IPS DF 19.7 (cell line): ENCODE results near the gene ACAT2.
A peak's percentile ranks its signal among the peaks of the same experiment; 100 is the strongest.
"Not testable (repeated sequence)": the region's sequence is repeated elsewhere in the genome, so short reads cannot be mapped to it uniquely, and the experiment has no call there.

ENCODE experiments used
- DNase-seq: peaks from one replicate; pipeline ENCODE4 v3.0.0-alpha.2; 2013; ENCODE audit warnings: low read depth, low spot score

The ACAT2 gene

DNA sequence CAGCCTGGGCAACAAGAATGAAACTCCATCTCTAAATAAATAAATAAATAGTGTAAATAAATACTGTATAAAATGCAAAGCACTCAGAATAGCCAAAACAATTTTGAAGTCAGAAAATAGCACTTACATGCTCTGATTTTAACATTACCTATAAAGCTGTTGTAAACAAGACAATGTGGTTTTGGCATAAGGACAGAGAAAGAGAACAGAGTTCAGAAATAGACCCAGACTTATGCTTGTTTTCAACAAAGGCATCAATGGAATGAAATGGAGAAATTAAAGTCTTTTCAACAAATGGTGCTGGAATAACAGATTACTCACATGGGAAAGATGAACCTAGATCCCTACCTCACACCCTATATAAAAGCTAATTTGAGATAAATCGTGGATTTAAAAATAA lies 10.4 kb downstream of the ACAT2 start:
- DNase-seq: no peak

DNA sequence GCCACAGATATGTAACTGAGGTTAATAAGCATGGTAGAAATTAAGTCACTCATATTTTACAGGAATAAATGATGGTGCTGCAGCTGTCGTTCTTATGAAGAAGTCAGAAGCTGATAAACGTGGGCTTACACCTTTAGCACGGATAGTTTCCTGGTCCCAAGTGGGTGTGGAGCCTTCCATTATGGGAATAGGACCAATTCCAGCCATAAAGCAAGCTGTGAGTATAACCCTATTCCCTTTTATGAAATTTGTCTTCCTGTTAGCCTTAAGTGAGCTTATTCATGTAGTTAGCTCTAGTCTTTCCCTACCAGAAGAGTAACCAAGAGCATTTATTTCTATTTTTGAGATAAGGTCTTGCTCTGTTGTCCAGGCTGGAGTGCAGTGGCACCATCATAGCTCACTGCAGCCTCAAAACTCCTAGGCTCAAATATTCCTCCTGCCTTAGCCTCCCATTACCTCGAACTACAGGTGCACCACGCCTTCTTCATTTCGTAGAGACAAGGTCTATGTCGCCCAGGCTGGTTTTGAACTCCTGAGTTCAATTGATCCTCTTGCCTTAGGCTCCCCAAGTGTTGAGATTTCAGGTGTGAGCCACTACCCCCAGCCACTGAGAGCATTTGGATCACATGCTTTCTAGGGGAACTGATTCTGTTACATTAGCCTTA lies 15.5 kb downstream of the ACAT2 start:
- no peak for DNase-seq

DNA sequence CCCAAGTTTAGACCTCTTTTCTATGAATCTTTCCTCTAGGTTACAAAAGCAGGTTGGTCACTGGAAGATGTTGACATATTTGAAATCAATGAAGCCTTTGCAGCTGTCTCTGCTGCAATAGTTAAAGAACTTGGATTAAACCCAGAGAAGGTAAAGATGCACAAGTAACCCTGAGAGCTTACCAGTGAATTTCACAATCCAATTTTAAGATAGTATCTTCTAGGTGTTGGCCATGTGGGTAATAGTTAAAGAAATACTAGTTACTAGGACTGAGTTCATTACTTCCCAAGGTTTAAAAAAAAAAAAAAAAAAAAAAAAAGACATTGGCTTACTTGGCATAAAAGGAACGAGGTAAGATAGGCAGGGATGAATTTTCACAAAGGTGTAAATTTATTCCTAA lies 16.3 kb downstream of the ACAT2 start:
- no peak for DNase-seq

DNA sequence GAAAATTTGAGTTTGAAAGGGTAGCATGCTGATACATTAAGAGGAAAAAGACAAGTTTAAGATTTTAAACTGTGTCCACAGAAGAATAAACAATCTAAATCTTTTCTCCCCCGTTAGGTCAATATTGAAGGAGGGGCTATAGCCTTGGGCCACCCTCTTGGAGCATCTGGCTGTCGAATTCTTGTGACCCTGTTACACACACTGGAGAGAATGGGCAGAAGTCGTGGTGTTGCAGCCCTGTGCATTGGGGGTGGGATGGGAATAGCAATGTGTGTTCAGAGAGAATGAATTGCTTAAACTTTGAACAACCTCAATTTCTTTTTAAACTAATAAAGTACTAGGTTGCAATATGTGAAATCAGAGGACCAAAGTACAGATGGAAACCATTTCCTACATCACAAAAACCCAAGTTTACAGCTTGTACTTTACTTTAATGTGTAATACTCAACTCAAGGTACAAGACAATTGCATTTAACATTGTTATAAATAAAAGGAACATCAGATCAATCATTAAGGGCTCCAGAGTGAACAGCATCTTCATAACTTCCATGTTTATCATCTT lies 16.8 kb downstream of the ACAT2 start:
- DNase-seq: no peak

DNA sequence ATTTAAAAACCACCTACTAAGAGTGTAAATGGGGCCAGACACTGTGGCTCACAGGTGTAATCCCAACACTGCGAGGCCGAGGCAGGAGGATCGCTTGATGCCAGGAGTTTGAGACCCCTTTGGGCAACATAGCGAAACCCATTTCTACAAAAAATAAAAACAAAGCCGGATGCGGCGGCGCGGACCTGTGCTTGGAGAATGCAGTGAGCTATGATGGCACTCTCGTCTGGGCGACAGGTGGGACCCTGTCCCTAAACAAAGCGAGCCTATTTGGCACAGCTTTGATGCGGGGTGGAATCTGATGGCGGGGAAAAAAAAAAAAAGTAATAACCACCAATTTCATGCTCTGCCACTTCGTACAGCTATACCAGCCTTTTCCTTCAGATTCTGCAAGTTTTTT lies 26.4 kb downstream of the ACAT2 start:
- DNase-seq: no peak

DNA sequence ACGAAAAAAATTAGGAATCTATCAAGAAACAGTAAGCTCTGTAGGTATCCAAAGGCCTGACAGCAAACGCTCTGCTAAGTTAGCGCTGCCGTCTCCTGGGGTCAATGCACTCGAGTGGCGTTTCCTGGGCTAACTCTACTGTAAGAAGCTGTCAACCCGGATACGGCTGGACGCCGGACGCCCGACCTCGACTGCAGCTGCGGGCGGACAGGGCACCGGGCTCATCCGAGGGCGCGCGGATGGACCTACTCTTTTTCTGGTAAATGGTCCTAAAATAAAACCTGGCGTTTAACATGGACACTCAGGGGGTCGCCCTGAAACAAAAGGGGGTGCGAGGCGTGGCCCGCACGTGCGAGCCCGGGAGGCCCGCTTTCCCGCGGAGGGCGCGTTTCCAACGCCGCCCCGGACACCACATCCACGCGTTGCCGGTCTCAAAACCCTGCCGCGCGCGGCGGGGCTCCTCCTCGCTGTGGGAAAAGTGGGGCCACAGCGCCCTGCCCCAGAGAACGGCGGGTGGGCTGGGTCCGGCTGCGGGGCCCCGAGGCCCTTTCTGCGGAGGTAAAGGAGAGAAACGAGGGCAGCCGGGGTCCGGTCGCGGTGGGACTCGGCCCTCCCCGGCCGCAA lies 27.0 kb downstream of the ACAT2 start:
- DNase-seq: no peak

DNA sequence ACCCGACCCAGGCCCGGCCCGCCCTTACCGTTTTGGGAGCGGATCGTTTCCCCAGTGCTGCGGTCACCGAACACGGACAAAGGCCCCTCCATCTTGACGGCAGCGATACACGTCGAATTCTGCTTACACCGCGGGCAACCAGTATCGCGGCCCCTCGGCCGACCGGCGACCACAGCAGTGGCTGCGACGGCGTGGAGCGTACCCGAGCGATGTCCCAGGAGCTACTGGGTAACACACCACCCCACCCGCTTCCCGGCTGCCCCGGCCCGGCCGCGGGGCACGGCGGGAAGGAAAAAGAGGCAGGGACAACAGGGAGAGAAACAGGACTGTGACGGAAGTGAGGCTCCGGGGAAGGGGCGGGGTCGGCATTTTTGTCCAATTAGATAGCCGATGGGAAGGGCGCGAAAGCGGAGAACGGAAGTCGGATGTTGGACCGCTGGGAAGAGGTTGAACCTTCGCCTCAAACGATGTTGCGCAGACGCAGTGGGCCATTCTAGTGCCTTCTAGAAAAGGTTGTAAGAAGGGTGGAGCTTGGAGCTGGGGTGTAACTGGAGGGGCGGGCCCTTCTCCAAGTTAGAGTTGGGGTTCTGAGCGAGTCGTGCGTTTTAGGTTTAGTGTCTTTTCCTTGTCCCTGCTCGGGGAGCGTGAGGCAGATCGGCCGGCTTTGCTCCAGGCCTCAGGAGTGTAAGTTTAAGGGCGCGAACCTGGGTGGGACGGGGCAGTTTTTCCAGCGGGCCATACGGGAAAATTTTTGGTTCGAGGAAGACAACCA lies 27.7 kb downstream of the ACAT2 start, which contains the start of gene TCP1:
TSS of gene TCP1 (minus strand) at position 226 of the 772 bp plus-strand sequence. CDS start at position 92, 134 bp downstream.
- peak; percentile 99 for DNase-seq

DNA sequence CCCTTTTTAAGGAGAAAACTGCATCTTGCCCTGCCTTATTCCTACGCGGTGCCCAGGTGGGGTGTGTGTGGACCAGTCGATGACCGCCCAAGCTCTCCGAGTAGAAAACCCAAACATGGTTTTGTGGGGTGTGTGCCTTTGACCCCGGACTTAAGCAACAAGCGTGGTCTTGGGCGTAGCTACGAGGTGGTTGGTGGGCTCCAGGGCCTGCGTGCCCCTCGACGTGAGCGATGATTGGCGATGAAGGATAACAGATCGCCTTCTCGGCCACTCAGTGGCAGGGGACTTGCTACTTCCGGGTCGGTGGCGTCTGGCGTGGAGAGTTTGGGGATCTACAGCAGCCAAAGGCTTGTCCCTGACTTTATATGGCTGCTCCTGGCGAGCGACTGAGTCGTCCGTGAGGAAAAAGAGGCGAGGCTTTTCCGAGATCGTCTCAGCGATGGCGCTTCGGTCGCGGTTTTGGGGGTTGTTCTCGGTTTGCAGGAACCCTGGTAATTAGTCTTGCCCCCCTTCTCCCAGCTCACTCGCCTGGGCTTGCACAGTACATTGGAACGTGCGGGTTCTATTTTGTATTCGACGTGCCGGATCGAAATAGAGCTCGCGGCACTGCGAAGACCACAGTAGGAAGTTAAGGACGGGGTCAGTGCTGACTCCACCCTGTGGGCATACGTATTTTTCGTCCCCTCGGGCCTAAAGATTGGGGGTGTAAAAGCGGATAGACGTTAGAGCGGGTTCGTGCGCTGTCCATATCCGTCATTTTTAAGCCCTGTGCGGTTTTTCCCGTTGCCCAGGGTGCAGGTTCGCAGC lies 28.5 kb downstream of the ACAT2 start, which contains the start of gene MRPL18:
TSS of gene MRPL18 (plus strand) at position 319 of the 807 bp plus-strand sequence. CDS start at position 440, 121 bp downstream.
- DNase-seq: peak; percentile 94

DNA sequence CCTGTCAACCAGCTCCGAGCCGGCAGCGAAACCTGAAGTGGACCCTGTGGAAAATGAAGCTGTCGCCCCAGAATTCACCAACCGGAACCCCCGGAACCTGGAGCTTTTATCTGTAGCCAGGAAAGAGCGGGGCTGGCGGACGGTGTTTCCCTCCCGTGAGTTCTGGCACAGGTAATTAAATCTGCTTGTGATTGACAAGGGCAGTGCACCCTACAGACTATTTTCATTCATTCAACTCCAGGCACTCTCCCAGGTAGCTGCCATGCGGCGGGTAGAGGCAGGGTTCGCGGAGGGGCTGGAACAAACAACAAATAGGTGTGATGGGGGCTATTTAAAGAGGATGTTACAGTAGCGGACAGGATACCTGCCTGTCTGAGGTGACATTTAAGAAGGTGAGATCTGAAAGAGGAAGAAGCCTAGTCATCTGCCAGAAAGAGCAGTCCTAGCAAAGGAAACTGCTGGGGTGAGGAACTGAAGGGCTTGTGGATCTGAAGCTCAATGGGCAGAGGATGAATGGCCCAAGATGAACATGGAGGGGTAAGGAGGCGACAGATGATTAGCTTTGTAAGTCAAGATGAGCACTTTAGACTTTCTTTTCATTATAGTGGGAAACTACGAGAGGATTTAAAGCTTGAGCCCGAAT lies 29.2 kb downstream of the ACAT2 start:
- DNase-seq: no peak

DNA sequence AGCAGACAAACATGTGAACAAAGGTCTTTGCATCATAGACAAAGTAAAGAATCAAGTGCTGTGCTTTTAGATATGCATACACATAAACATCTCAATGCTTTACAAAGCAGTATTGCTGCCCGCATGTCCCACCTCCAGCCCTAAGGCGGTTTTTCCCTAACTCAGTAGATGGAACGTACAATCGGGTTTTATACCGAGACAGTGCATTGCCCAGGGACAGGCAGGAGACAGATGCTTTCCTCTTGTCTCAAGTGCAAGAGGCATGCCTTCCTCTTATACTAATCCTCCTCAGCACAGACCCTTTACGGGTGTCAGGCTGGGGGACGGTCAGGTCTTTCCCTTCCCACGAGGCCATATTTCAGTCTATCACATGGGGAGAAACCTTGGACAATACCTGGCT lies 33.1 kb downstream of the ACAT2 start:
- not testable (repeated sequence) for DNase-seq

DNA sequence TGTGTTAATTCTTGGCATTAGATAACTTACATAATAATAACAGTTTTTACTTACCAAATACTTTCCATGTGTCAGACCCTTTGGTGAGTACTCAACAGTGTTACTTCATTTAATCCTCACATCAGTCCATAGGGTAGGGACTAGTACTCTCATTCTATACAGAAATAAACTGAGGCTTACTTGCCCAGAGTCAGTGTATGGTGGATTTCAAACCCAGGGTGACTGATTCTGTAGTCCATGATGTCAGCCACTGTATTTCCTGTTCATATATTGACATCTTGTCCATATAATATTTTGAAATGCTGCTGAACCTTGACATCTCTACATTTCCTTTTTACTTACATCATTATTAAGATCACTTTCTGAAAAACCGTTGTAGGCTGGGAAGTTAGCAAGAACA lies 35.7 kb downstream of the ACAT2 start:
- no peak for DNase-seq

DNA sequence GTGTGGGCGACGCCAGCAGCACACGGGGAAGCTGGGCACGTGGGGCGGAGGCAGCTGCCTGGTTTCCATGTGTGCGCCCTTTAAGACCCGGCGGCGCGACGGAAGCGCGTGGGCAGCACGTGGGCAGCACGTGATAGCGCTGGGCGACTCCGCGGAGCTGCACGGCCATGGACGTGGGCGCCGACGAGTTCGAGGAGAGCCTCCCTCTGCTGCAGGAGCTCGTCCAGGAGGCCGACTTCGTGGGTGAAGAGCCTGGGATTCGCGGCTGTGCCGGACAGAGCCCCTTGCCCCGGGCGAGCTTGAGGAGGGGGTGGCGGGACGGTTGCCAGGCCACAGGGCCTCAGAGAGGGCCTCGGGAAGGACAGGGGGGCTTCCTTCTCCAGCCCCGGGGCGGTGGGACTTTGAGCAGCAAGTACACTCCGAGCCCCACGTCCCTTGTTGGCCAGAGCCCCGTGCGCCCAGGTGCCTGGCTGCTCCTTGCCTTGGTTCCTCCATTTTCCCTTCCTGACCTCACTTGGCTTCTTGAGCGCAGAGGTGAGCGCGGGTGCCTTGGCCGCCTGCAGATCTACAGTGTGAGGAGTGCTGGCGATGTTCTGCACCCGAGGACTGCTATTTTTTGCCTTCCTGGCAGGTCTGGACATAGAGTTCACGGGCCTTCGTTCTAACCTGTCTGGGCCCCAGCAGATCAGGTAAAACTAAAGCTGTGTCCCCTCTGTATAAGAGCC lies 38.5 kb downstream of the ACAT2 start, which contains the start of gene PNLDC1:
TSS of gene PNLDC1 (plus strand) at position 136 of the 725 bp plus-strand sequence. CDS start at position 168, 32 bp downstream.
- DNase-seq: no peak

DNA sequence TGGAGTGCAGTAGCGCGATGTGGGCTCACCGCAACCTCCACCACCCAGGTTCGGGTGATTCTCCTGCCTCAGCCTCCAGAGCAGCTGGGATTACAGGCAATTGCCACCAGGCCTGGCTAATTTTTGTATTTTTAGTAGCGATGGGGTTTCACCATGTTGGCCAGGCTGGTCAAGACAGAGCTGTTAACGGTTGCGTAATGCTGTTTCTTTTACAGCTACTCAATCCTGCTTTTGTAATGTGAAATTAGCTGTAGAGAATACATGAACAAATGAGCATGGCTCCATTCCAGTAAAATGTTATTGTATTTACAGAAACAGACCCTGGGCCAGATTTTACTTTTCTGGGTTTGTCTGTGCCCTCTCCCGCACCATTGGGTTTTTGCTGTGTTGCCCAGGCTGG lies 40.1 kb downstream of the ACAT2 start:
- no peak for DNase-seq

DNA sequence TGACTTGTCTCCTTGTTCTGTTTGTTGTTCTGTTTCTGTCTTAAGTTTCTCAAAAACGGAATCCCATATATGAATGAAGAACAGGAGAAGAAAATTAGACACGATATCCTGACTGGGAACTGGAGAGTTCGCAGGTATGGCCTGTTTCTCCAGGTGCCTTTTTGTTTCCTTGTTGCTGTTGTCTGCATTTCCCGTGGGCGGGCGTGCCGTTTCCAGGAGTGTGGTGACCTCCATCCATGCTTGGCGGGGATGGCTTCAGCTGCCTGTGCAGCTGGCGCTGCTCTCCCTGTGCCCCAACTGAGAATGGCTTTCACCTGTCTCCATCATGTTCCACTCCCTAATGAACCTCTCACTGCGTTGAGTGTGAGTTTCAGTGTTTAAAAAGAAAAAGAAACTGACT lies 42.7 kb downstream of the ACAT2 start:
- no peak for DNase-seq

DNA sequence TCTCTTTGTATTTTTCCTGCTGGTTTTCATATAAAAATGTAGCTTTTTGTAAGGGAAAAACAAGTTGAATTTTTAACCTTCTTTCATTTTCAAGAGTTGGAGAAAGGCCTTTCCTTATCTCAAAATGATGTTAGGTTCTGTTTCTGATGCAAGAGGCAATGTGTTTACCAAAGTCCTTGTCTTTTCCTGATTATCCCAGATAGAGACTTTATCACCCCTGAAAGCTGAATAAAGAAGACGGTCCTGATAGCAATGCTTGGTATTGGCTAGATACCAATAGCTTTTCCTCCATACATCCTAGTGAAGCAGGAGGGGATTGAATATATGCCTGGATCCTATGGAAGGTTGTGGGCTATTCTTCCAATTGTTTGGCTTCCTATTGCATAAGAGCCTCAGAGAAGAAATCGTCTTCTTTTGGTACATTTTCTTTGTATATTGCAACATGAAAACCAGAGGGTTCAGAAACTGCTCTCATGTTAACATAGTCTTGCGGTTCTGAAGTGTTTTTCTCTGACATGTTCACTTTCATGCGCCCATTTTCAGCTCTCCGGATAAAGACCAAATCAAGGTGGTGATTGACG lies 43.7 kb downstream of the ACAT2 start:
- DNase-seq: no peak

DNA sequence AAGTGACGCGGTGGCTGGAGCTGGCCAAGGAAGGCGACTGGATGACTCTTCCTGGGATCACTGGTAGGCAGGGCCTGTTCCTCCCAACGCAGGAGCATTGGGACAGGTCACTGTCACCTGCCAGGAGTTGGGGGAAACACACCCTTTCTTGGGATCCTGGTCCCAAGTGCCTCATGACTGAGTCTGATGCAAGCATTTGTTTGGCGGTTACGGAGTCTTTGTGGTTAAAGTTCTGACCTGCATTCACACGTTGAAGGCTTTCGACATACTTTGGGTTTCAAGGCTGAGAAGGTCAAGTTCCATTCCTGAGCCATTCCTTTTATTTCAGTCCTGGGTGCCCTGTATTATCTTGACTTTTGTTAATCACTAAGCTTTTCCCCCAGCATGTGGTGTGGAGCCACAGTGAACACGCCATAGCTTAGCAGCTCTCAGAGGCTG lies 44.2 kb downstream of the ACAT2 start:
- DNase-seq: no peak

DNA sequence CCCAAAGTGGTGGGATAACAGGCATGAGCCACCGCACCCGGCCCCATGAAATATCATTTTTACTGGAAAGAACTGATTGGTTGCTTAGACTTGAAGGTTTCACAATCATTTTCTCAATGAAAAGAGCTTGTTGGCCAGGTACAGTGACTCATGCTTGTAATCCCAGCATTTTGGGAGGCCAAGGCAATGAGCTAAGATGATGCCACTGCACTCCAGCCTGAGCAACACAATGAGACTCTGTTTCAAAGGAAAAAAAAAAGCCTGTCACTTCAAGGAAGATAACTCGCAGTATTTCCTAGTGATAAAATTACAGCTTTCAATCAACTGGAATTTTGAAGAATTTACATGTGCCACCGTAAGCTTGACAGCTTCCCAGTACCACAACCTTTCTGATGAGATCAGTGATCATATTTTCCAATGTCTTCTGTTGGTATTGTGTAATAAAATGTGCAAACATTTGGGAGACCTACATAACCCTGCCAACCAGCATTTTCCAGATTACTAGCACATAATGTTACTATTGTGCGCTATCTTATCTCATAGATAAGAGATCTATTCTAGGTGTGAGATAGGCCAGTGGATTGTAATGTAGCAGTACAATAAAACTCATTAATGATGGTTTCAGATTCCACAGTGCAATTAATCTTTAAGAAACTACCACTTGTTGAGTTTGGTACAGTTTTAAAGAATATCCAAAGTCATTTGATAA lies 45.5 kb downstream of the ACAT2 start:
- no peak for DNase-seq

DNA sequence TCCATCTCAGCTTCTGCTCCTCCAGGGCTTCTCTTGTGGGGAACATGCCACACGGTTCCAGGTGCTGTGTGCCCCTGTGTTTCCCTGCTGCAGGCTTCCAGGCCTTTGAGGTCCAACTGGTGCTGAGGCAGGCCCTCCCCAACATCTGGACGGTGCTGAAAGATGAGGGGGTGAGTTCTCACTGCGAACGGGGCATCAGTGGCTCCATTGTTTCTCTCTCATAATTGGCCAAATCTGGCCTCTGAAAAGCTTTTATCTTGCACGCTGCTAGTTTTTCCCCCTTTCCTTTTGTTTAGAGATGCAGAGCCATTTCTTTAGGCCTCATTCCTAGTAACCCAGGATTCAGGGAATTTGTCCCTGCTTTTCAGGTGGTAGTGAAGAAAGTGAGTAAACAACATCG lies 46.8 kb downstream of the ACAT2 start:
- no peak for DNase-seq

DNA sequence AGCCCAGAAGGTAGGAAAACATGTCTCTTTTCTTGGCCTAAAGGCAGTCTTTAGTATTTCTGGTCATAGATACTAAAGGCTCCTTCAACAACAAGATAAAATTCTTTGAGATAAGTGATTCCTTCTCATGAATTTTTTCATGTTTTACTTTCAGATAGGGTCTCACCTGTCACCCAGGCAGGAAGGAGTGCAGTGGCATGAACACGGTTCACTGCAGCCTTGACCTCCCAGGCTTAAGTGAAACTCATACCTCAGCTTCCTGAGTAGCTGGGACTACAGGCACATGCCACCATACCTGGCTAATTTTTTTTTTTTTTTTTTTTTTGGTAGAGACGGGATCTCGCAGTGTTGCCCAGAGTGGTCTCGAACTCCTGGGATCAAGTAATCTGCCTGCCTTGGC lies 47.3 kb downstream of the ACAT2 start:
- DNase-seq: no peak
